ENCODE data around the gene PCF11.

DNA sequence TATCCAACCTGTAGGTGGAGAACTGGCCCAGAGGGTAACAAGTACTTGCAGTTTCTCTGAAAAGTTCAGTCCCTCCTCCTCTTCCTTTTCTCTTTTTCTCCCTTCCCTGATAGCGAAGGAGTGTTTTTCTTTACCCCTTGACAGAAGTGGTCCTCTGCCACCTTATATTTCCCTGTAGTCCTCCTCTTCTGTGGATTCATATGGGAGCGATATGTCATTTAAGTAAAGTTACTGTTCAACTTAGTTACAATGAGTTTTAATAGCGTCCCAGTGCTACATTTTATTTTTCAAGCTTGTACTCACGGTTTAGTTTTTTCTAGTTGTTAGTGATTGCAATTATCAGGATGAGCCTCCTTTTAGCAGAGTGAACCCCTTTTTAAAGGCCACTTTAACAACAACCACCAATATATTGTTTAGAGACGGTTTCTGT lies 1.4 kb downstream of the PCF11 start:
- no peak for TF ChIP-seq SUZ12 (IDR thresholded peaks at IDR 0.05; ENCODE audit: extremely low read depth, insufficient read depth, insufficient read length)
- no peak for TF ChIP-seq YY1 (IDR thresholded peaks at IDR 0.05; ENCODE audit: insufficient read depth, insufficient read length)

All from NT2/D1 (cell line).